Mesodermal cell (in vitro differentiated cells): ENCODE measurements around the gene POU6F2.

Experiments used
- H3K27ac ChIP-seq: 2 replicates; pipeline ENCODE4 v1.7.0; 2013; ENCODE audit warnings: mild to moderate bottlenecking, low read depth, low read length, moderate library complexity; ENCODE audit not compliant: severe bottlenecking
- H3K36me3 ChIP-seq: 2 replicates; pipeline ENCODE4 v1.7.1; 2013; ENCODE audit warnings: mild to moderate bottlenecking, low read length, moderate library complexity; ENCODE audit not compliant: control insufficient read depth, insufficient read depth
- H3K4me1 ChIP-seq: one replicate; pipeline ENCODE4 v1.7.1; 2013; ENCODE audit warnings: mild to moderate bottlenecking, low read length; ENCODE audit not compliant: insufficient read depth, control insufficient read depth, poor library complexity, severe bottlenecking
- H3K4me3 ChIP-seq: 2 replicates; pipeline ENCODE4 v1.7.0; 2013; ENCODE audit warnings: low read length, control low read depth, mild to moderate bottlenecking; ENCODE audit not compliant: insufficient read depth, poor library complexity, severe bottlenecking; ENCODE audit errors: extremely low read depth
- H3K9me3 ChIP-seq: 2 replicates; pipeline ENCODE4 v1.7.1; 2013; ENCODE audit warnings: mild to moderate bottlenecking, low read length, moderate library complexity; ENCODE audit not compliant: control insufficient read depth
- WGBS, 2 experiments: methylation state at CpG; one replicate each; pipeline ENCODE4 v1.1.5; 2013; ENCODE audit warnings: missing lambda C conversion rate in 2 of 2; ENCODE audit not compliant: insufficient coverage in 2 of 2; 5-methylcytosine and 5-hydroxymethylcytosine counted together

Gene POU6F2

DNA sequence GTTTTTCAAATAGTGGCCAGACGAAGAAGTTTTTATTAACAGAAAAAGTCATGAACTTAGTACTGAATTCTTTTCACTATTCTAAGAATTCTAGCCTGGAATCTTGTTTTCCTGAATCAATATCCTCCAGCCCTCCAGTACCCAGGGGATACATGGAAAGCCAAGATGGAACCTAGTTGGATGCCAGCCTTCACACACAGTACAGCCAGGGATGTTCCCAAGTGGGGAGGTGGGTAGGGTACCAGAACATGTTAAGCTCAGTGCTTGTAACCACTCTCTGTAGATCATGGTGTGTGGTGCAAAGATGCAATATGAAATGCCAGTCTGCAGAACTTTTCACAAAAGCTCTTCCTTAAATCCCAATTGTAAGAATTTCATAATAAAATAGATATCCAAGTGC lies 128.0 kb downstream of the POU6F2 start:
- WGBS, 2 experiments = no CpG with 5 or more reads among the region's 1 CpG

DNA sequence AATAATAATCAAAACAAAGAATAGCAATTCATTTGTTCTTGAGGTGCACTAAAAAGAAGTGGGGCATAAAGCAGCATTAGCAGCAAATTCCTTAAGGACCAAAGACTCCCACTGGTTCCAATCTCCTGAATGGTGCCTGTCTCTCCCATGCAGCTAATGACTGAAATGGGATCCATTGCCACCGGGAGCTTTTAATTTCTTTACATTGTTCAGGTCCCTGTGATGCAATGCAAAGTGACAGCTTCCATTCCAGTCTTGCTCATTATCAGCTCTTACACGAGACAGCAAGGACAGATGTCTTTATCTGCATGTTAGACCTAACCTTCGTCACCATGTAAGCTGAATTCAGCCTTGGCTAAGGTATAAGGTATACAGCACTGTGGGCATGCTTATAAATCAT lies 148.1 kb downstream of the POU6F2 start:
- H3K36me3 ChIP-seq = no peaks in the 10 kb centered on the region
- H3K9me3 ChIP-seq = no peaks in the 10 kb centered on the region
- no peak overlapping the region for H3K4me3 ChIP-seq
- 68 to 74% methylated on average over 2 to 3 of the region's 3 CpGs for WGBS, 2 experiments
- no peaks in the 10 kb centered on the region for H3K4me1 ChIP-seq
- H3K27ac ChIP-seq = no peak overlapping the region

More for the DNA sequence above, 128.0 kb downstream of the POU6F2 start:
- Histone ChIP-seq H3K27ac (no peak overlapping the region), H3K4me3 (no peak overlapping the region), H3K9me3 (no peaks in the 10 kb centered on the region), H3K36me3 (no peaks in the 10 kb centered on the region), H3K4me1 (no peaks in the 10 kb centered on the region)

DNA sequence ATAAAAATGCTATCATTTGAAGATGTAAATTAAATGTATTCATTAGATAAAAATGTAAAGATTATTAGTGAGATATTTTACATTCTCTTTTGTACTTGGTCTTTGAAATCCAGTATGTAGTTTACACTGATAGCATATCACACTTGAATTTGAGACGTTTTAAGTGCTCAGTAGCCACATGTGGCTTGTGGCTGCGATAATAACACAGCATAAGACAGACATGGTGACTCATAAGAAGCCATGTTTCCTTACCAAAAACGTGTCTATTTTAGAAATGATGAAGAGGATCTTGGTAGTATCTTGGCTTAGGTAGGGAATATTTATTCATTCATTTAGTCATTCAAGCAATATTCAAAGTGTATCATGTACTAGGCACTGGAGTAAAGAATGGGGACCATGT lies 149.3 kb downstream of the POU6F2 start:
- WGBS, 2 experiments = 92 to 100% methylated on average over 2 of the region's 3 CpGs
- H3K27ac ChIP-seq = no peak overlapping the region

DNA sequence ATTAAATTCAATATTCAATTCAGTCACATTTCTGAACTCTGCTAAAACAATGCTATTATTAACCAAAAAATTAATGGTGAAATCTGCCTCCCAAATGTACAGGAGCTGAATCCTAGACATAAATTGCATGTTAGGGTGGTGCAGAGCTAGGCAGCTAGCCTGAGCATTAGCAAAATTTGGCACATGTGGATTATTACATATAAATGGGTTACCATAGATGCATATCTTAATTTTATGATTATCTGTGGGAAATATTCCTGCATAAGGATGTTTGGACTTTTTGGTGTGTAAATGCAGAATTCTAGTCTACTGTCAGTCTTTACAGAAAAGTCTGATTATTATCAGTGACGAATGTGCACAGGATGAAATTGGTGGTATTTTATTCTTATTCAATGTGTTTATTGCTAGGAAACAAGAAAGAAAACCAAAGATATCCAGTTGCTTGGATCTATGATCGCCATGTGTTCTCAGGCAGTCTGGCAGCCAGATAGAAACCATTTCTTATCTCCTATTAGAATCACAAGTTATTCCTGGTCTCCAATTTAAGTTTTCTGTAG lies 150.7 kb downstream of the POU6F2 start:
- Histone ChIP-seq H3K4me1 (no peaks in the 10 kb centered on the region), H3K9me3 (no peaks in the 10 kb centered on the region), H3K36me3 (no peaks in the 10 kb centered on the region), H3K27ac (no peak overlapping the region), H3K4me3 (no peak overlapping the region)
- WGBS, 2 experiments = 100% methylated on average over 1 of the region's 2 CpGs

More for the DNA sequence above, 149.3 kb downstream of the POU6F2 start:
- H3K4me3 ChIP-seq = no peak overlapping the region
- no peaks in the 10 kb centered on the region for H3K36me3 ChIP-seq
- H3K4me1 ChIP-seq = no peaks in the 10 kb centered on the region
- H3K9me3 ChIP-seq = no peaks in the 10 kb centered on the region

DNA sequence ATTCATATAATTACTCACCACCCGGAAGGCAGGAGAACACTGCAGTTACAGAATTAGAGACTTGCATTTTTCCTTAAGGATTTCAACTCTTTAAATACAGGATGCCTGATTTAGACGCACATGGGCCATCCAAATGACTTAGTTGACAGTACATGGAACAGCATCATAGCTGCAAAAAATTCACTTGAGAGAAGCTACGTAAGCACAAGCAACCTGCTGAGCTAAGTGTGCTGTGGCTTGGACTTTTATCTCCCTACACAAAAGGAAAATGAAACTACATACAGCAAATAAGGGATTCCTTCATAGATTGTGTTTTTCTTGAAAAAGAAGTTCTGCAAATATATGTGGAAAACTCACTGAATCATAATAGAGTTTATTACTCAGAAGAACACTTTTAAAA lies 152.6 kb downstream of the POU6F2 start:
- H3K4me3 ChIP-seq = no peak overlapping the region
- H3K27ac ChIP-seq = no peak overlapping the region
- no peaks in the 10 kb centered on the region for H3K4me1 ChIP-seq
- WGBS, 2 experiments = 100% methylated on average over 1 of the region's 3 CpGs
- H3K36me3 ChIP-seq = no peaks in the 10 kb centered on the region
- no peaks in the 10 kb centered on the region for H3K9me3 ChIP-seq

DNA sequence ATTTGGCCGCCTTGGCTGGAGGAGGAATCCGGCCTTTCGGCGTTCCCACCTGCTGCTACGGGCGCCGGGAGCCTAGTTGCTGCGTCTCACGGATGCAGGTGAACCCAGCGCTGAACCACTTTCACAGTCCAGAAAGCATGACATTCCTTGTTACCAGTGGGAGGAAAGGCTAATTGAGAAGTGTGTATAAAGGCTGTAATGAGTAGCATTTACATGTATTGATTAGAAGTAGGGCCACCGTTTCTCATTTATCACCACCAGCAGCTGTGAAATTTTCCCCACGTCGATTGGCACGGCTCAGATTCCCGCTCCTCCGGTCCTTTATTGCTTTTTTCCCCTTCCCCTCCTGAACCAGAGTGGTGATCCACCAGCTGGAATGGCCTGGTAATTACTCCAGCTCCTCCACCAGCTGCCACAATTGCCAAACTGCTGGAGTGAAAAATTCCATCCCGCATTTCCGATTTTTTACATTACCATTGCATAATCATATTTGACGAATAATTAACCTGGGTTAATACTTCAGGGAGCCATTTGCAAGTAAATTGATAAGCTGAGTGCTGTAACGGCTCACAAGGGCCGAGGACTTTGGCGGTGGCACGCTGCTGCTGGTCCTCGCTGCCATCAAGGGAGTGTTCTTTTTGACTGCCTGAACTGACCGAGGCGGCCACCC lies 153.3 kb downstream of the POU6F2 start:
- Histone ChIP-seq H3K4me3 (no peak overlapping the region), H3K4me1 (no peaks in the 10 kb centered on the region), H3K27ac (no peak overlapping the region), H3K36me3 (no peaks in the 10 kb centered on the region), H3K9me3 (no peaks in the 10 kb centered on the region)
- 91 to 94% methylated on average over 19 to 21 of the region's 26 CpGs for WGBS, 2 experiments

DNA sequence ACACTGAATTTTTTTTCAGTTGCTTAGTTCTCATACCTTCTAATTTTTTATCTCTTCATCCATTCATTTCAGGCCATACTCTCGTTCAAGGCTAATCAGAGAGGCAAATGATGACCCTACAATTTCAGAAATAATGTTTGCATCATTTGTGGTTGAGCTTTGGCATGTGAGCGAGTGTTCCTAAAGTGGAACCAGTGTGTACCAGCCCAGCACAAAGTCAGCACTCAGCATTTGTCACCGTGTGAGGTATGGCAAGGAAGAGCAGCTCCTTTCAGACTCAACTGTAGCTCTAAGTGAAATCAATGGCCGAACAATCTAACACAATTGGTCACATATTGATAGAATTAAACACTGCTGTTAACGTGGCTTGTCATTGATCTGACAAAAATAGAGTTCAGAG lies 154.6 kb downstream of the POU6F2 start:
- Histone ChIP-seq H3K4me3 (no peak overlapping the region), H3K9me3 (no peaks in the 10 kb centered on the region), H3K36me3 (no peaks in the 10 kb centered on the region), H3K4me1 (no peaks in the 10 kb centered on the region), H3K27ac (no peak overlapping the region)
- WGBS, 2 experiments = 80 to 89% methylated on average over 3 to 4 of the region's 5 CpGs

DNA sequence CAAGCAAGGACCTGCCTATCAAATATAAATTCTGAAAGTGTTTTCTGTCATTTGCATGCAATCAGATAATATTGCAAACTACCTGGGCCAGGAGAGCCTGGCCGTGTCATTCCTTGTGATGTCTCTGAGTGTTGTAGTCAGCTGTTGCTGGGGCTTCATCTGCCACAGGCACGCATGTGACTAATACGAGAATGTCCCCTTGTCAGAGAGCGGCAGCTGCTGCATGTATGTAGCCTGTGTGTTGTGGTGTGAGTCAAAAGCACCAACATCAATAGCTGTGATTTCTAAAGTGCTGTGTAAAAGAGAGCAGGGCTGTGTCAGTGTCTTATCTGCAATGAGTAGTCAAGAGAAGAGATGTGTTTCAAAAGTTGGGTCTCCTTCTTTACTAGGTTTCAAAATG lies 155.4 kb downstream of the POU6F2 start:
- Histone ChIP-seq H3K4me3 (no peak overlapping the region), H3K27ac (no peak overlapping the region), H3K36me3 (no peaks in the 10 kb centered on the region), H3K4me1 (no peaks in the 10 kb centered on the region), H3K9me3 (no peaks in the 10 kb centered on the region)
- 85 to 100% methylated on average over 4 of the region's 4 CpGs for WGBS, 2 experiments

DNA sequence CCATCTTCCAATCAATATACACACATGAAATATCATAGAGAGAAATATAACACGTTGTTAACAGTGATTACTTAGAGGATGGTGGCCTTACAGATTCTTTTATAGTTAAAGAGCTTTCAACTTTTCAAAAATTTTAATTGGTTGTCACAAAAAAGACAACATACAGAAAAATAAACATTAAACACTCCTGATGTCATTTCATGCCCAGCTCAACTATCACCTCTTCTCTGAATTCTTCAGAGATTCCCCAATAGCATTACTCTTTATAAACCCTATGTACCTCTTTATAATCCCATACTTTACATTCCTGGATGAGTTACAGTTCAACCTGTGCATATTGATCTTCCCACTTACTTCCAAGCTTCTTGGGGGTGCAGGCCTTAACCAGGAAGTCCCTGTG lies 159.8 kb downstream of the POU6F2 start:
- Histone ChIP-seq H3K9me3 (no peaks in the 10 kb centered on the region), H3K4me1 (no peaks in the 10 kb centered on the region), H3K36me3 (no peaks in the 10 kb centered on the region), H3K4me3 (no peak overlapping the region), H3K27ac (no peak overlapping the region)
- WGBS, 2 experiments = no CpG with 5 or more reads among the region's 1 CpG

DNA sequence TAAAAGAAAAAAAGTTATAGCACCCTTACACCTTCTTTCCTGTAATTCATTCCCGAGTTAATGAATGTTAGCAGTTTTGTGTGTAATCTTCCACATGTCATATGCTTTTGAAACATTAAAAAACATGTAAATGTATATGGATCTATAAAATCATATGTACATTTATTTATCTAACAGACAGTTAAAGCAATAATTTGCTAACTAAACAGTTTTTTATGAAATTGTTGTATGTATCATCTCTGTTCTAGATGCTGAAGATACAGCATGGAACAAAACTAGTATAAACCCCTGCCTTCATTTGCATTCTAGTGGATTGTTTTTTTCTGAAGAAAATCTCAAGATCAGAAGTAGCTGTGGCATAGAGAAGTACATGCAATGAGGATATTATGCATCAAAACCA lies 165.0 kb downstream of the POU6F2 start:
- Histone ChIP-seq H3K4me1 (no peaks in the 10 kb centered on the region), H3K9me3 (no peaks in the 10 kb centered on the region), H3K36me3 (no peaks in the 10 kb centered on the region), H3K27ac (no peak overlapping the region), H3K4me3 (no peak overlapping the region)
- no CpG with 5 or more reads among the region's 1 CpG for WGBS, 2 experiments

DNA sequence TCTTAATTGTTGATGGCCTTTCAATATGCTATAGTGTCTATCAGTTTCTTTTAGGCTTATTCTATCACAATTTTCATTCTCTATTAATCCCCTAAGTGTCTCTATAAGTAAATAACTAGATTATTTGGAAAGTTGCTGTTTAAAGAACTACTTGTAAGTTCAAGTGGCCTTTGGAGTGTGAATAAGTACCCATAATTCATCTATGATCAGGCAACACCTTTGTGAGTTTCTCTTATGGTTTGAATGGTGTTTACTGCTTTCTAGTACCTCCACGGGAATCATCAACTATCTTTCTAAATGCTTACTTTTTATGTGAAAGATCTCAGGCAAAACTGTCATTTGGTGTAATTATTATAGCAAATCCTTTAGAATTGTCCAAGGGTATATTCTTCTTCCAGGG lies 166.7 kb downstream of the POU6F2 start:
- WGBS, 2 experiments = no CpG with 5 or more reads among the region's 1 CpG
- no peak overlapping the region for H3K27ac ChIP-seq

More for the DNA sequence above, 166.7 kb downstream of the POU6F2 start:
- Histone ChIP-seq H3K36me3 (no peaks in the 10 kb centered on the region), H3K9me3 (no peaks in the 10 kb centered on the region), H3K4me1 (no peaks in the 10 kb centered on the region), H3K4me3 (no peak overlapping the region)
